HG03342 (cell line): ENCODE data around the gene ZSWIM8.
A peak's percentile ranks its signal among the peaks of the same experiment; 100 is the strongest.
"Not testable (repeated sequence)": the region's sequence is repeated elsewhere in the genome, so short reads cannot be mapped to it uniquely, and the experiment has no call there.

Experiments used
- ATAC-seq: cut with Tn5 transposase; IDR thresholded peaks from one replicate; pipeline ENCODE4 v1.9.1; 2021; ENCODE audit warnings: mild to moderate bottlenecking, moderate library complexity; ENCODE audit not compliant: unreplicated experiment

Gene ZSWIM8, protein sequence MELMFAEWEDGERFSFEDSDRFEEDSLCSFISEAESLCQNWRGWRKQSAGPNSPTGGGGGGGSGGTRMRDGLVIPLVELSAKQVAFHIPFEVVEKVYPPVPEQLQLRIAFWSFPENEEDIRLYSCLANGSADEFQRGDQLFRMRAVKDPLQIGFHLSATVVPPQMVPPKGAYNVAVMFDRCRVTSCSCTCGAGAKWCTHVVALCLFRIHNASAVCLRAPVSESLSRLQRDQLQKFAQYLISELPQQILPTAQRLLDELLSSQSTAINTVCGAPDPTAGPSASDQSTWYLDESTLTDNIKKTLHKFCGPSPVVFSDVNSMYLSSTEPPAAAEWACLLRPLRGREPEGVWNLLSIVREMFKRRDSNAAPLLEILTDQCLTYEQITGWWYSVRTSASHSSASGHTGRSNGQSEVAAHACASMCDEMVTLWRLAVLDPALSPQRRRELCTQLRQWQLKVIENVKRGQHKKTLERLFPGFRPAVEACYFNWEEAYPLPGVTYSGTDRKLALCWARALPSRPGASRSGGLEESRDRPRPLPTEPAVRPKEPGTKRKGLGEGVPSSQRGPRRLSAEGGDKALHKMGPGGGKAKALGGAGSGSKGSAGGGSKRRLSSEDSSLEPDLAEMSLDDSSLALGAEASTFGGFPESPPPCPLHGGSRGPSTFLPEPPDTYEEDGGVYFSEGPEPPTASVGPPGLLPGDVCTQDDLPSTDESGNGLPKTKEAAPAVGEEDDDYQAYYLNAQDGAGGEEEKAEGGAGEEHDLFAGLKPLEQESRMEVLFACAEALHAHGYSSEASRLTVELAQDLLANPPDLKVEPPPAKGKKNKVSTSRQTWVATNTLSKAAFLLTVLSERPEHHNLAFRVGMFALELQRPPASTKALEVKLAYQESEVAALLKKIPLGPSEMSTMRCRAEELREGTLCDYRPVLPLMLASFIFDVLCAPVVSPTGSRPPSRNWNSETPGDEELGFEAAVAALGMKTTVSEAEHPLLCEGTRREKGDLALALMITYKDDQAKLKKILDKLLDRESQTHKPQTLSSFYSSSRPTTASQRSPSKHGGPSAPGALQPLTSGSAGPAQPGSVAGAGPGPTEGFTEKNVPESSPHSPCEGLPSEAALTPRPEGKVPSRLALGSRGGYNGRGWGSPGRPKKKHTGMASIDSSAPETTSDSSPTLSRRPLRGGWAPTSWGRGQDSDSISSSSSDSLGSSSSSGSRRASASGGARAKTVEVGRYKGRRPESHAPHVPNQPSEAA (N-terminal part only)

DNA sequence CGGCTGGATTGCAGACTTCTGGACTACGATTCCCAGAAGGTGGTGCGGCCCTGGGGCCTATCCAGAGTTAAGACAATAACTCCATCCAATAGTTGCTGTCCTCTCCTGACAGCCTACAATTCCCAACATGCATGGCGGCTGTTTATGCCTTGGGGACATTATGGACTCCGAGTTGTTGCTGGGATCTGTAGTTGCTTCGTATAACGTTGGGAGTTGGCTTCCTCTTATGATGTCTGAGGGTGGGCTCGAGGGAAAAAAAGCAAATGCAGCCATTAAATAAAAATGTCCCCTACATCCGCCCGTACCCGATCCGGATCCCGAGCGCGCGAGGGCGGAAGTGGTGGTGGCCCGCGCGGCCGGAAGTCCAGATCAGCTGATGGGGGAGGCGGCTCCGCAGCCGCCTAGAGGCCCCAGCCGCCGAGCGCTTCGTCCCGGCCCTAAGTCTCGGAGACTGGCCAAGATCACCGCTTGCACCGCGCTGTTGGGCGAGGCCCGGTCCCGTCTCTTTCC is at the start of gene ZSWIM8:
ZSWIM8 (plus strand) TSS at position 396 of the 510 bp plus-strand sequence. CDS start 273 bp downstream, outside the sequence.
- peak; percentile 78 for ATAC-seq

DNA sequence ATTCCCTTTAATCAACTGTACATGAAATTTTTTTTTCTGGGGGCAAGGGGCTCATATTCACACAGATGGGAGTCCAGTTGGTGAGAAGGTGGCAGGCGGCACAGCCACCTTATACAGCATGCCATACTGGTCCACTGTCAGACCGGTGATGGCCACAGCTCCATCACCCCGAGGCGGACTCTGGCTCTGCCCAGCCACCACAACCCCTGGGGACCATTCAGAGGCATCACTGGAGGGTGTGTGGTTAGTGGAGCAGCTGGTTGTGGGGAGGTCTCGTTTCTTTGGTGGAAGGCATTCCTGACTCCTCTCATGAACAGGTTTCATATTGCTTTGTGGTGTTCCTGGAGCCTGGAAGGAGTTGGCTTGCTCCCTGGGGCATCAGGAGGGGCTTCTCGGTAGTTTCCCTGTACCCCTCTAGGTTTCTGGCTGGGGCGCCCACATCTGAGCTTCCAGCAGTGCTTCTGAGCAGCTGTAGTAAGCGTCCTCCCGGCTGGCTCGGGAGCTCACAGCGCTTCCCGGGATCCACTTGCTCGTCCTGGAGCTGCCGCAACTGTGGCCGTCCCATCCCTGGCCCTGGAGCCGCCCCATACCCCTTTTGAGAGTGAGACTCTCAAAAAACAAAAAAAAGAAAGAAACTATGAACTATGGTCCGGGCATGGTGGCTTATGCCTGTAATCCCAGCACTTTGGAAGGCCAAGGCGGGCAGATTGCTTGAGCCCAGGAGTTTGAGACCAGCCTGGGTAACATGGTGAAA is 44.7 kb upstream of the ZSWIM8 start:
- ATAC-seq: not testable (repeated sequence)

DNA sequence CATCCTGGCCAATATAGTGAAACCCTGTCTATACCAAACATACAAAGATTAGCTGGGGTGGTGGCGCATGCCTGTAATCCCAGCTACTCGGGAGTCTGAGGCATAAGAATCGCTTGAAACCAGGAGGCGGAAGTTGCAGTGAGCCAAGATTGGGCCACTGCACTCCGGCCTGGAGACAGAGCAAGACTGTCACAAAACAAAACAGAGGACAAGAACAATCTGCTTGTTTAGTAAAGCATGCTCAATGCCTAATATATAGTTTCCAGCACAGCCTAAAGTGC is 43.0 kb upstream of the ZSWIM8 start:
- ATAC-seq: no peak

DNA sequence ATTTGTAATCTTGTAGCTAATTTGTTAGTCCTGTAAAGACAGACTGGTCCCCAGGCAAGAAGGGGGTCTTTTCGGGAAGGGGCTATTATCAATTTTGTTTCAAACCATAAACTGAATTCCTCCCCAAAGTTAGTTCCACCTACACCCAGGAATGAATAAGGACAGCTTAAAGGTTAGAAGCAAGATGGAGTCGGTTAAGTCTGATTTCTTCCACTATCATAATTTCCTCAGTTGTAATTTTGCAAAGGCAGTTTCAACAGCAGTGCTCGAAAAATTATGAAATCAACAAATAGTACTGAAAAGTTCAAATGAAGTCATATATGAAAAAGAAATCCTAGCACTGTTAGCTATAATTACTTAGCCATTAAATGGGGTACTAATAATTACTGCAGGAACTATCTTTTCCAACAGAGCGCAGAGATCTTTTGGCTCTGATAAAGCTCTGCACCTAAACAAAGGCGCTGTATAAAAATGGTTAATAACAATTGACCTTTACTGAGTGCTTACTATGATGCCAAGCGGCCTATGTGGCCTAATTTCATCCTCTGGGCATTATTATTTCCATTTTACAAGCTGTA is 42.0 kb upstream of the ZSWIM8 start:
- no peak for ATAC-seq

DNA sequence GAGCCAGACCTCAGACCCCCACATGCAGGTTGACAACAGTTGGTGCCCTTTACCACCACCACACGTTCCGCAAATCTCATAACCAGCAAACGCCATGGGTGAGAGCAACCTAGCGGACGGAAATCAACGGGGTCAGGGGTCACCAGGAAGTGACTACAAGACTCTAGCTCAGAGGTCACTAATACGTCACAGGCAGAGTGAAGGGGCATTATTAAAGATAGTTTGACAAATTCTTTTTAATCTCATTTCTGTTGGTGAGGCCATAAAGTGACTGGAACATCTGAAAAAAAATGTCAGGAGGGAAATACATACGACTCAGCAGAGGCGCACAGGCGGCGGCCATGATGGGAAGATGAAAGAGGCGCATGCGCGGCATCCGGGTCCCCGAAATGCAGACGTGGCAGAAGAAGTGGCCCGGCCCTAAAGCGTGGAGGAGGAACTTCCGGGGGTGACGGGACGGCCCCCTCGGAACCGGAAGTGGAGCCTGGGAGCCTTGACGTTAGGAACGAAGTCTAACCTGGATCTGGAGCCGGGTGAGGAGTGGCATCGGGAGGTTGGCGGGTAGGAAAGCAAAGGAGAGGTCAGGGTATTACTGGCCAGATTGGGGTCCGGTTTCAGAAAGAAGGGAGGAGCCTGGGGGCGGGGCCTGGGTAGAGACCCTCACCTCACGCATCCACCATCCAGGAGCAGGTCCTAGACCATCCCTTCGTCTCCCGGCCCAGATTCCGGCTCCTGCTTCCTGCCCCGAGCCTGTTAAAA is 41.3 kb upstream of the ZSWIM8 start, which contains the start of gene SEC24C:
SEC24C (plus strand) TSS at position 468 of the 759 bp plus-strand sequence. CDS start 2,461 bp downstream, outside the sequence.
- peak; percentile 93 for ATAC-seq

DNA sequence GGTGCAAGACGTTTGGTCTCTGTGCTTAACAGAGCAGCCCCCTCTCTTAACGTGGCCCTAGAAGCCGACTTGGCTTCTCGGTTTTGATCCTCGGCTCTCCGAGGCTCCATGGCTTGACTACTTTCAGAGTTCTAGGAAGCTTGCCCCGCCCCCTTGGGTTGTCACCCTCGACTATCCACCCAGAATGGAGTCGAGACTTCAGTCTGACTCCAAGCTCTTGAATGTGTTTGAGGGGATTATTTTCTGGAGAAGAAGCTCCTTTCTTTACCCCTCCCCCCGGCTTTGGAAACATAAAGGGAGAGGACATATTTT is 40.8 kb upstream of the ZSWIM8 start:
- ATAC-seq: peak; percentile 24

DNA sequence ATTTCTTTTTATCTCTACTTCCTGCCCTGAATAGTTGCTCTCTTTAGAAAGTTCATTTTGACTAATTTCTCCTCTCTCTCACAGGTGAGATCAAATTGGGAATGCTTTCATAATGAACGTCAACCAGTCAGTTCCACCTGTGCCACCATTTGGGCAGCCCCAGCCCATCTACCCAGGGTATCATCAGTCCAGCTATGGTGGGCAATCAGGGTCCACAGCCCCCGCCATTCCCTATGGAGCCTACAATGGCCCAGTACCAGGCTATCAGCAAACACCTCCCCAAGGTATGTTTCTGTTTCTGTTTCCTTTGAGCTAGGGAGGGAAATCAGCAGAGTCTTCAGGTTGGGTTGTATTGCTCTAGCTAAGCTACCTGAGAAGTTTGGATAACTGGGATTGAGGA is 38.7 kb upstream of the ZSWIM8 start:
- ATAC-seq: no peak

DNA sequence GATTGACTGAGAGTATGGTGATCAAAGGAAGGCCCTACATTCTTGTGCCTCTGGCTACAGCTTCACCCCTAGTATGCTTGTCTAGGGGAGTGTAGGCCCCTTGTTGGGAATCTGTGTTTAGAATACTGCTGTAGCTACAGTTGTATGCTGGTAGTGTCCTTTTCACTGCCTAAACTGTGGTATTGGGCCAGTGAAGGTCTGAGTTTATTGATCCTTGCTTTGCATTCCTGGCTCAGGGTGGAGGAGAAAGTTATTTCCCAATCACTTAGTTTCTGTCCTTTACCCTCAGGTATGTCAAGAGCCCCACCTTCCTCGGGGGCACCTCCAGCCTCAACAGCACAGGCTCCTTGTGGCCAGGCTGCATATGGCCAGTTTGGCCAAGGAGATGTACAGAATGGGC is 34.6 kb upstream of the ZSWIM8 start:
- no peak for ATAC-seq

DNA sequence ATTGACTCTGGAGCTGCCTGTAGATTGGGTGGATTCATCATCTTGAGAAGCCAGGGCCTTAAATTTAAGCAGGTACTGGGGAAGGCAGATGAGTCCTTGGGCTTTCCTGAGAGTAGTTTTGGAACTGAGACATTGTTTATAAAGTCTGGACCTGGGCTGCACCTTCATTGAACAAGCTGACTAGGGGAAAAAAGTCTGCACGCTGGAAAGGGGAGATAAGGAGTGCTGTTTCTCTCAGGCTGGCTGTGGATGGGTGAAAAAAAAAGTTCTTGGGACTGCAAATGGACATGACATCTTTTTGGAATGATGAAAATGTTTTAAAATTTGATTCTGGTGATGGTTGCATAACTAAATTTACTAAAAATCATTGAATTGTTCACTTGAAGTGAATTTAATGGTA is 29.2 kb upstream of the ZSWIM8 start:
- ATAC-seq: no peak

DNA sequence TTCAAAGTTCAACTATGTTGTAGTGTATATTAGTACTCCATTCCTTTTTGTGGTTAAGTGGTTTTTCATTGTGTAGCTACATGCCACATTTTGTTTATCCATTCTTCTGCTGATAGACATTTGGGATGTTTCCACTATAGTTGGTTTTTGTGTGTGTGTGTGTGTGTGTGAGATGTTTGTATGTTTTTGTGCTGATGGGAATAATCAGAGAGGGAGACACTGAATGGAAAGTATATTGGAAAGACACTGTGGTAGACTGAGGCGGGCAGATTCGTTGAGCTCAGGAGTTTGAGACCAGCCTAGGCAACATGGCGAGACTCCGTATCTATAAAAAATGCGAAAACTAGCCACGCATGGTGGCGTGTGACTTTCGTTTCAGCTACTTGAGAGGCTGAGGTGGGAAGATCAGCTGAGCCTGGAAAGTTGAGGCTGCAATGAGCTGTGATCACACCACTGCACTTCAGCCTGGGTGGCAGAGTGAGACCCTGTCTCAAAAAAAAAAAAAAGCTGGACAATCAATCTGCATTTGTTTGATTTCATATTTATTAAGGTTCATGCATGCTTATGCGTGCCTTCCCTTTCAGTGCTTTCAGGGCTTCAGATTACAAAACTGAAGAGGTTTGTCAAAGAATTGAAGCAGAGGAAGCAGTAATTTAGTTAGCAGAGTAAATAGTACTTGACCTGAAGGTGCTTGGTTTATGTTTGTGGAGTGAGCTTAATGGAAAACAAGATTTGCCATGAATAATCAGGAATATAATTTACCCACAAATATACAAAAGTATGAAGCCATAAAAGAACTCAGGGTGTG is 26.5 kb upstream of the ZSWIM8 start:
- ATAC-seq: no peak

DNA sequence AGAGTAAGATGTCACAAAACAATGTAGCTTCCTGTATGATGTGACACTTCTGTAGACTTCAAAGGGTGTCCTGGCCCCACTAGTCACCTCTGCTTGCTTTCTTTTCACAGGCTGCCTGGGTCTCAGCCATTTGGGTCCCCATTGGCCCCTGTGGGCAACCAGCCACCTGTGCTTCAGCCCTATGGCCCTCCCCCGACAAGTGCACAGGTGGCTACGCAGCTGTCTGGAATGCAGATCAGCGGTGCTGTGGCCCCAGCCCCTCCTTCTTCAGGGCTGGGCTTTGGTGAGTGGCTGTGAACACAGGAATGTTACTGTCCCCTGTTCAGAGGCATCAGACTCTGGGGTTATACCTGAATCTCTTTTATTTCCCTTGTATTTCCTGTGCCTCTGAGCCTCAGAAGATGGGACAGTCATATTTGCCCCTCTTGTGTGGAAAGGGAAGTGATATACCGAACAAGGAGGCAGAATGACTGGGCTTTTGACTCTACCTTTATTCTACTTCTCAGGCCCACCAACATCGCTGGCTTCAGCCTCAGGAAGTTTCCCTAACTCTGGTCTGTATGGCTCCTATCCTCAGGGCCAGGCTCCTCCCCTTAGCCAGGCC is 25.8 kb upstream of the ZSWIM8 start:
- ATAC-seq: no peak

DNA sequence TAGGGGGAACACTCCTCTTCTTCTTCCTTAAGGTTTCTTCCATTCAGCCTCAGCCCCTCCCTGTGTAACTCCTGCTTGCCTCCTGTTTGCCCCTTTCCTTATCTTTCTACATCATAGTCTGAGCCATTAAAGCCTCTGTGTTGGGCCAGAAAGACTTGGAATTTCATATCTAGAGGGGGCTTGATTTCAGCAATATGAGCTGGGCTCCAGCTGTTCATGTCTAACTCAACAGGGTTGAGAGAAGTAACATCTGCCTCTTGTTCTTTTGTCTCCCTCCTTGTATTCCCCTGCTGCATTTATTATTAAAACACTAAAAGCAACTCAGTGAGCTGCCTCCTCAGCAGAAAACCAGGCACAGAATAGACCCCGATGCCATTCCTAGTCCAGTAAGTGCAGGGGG is 23.6 kb upstream of the ZSWIM8 start:
- no peak for ATAC-seq

DNA sequence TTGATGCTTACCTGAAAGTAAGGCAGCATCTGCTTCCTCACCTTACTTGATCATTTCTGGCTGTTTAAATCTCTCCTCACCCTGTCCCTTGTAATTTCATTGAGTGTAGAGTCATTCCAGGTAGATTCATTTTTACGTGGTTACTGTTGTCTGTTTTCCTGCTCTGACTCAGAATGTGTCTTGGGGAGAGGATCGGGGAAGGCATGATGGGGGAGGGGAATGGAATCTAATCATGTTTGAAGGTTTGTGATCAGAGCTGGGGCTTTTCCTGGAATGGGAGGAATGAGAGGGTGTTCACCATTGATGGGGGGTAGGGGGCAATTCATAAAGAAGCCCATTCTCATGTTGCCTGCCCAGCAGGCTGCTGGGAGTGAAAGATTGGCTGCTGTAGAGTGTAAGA is 22.5 kb upstream of the ZSWIM8 start:
- ATAC-seq: no peak

DNA sequence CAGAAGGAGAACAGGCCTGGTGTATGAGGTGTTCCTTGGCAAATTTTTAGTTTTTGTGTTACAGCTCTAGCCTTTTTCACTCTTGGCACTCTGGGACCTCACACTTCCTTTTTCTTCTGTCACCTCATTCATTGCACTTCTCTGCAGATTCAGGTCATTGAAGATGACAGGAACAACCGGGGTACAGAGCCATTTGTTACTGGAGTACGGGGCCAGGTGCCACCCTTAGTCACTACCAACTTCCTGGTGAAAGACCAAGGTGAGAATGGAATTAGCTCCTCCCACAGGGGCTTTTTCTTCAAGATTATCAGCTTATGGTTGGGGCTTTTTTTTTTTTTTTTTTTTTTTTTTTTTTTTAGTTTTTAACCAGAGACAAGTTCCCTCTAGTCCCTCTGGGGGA is 22.1 kb upstream of the ZSWIM8 start:
- no peak for ATAC-seq

DNA sequence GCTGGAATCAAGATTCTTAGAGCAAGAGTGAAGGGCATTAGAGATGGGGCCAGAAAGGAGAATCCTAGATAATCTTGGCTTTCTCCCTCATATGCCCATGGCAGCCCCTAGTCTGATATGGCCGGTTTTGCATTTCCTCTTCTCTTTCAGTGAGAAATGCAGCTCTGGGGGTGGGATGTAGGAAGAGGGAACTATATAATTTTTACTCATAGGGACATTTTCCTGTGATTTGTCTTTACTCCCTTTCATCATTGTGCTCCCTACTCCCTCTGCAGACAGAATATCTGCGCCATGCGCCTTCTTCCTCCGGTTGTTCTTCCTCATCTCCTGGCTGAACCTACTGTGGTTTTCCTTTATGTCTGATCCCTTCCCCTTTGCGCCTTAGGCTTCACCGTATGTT is 20.3 kb upstream of the ZSWIM8 start:
- ATAC-seq: no peak

DNA sequence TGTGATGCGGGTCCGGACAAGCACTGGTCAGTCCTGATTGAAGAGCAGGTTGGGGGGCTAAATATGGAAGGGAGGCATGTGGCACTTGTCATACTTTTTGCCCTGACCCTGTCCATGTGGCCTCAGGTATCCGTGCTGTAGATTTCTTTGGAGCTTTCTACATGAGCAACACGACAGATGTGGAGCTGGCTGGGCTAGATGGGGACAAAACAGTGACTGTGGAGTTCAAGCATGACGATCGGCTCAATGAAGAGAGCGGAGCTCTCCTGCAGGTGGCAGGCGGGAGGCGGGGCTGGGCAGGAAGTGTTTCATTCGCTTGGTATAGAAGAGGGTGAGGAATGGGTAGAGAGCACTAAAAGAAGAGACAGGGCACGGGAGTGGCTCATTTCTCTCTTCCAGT is 16.5 kb upstream of the ZSWIM8 start:
- ATAC-seq: no peak

DNA sequence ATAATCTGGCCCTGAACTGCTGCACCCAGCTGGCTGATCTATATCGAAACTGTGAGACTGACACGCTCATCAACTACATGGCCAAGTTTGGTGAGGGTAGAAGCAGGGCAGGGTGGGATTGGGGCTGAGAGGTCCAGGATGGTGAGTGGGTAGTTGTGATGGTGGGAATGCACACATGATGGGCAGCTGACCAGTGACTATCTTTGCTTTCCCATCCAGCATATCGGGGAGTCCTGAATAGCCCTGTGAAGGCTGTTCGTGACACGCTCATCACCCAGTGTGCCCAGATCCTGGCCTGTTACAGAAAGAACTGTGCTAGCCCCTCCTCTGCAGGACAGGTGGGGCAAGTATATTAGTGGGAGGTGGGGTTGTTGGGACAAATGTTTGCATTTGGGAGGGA is 16.0 kb upstream of the ZSWIM8 start:
- ATAC-seq: no peak

DNA sequence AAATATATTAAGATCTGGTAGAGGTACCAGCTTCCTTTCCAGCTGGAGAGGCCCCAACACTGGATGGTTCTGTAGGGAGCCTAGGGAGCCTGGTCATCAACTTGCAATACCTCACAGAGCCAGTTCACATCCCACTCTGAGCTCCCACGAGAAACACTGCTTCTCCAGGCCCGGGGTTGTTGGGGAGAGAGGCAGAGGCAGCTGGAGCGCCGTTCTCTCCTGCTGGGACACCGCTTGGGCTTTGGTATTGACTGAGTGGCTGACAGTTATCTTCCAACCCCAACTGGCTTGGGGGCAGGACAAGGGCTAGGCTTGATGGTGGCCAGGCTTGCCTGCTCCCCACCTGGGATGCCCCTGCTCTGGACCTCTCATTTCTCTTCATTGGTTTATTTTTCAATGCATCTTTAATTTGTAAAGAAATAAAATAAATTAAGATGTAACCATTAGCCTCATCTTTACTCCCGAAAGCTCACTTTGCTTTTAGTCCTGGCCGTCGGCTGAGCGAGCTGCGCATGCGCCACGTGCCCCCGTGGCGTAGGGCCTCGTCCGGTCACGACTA is 13.6 kb upstream of the ZSWIM8 start:
- no peak for ATAC-seq
